Calu3 (cell line): ENCODE data around the gene WFIKKN1. TPM values are rescaled to one million over a fixed set of nuclear protein-coding genes. Genes with fewer than 3 reads are reported as not detected.

ENCODE experiments used
- BruUV-seq: library from RNA; stranded (reverse); fragments of 400-500 nt; replicated peaks from 2 replicates; lab custom pipeline; 2021; lab: Mats Ljungman, UMichigan
- CTCF ChIA-PET: fragments of 300-600 bp; sonication (Branson Sonifier 250); formaldehyde crosslinking; loops from one replicate; lab custom pipeline; 2022; ENCODE audit warnings: antibody characterized with exemption; lab: Charles Lee
- DNase-seq: peaks from one replicate; pipeline ENCODE4 v3.0.0; 2022
- H3K27ac Mint-ChIP-seq: one replicate; pipeline ENCODE4 v1.8.0; 2022; ENCODE audit warnings: mixed read lengths; ENCODE audit not compliant: unreplicated experiment
- H3K27me3 Mint-ChIP-seq: one replicate; pipeline ENCODE4 v1.8.0; 2022; ENCODE audit warnings: mixed read lengths; ENCODE audit not compliant: unreplicated experiment
- H3K36me3 Mint-ChIP-seq: one replicate; pipeline ENCODE4 v1.8.0; 2022; ENCODE audit warnings: mild to moderate bottlenecking, moderate library complexity, mixed read lengths; ENCODE audit not compliant: insufficient read depth, unreplicated experiment
- H3K4me1 Mint-ChIP-seq: one replicate; pipeline ENCODE4 v1.8.0; 2022; ENCODE audit warnings: mild to moderate bottlenecking, low read depth, mixed read lengths; ENCODE audit not compliant: unreplicated experiment
- H3K4me3 Mint-ChIP-seq: one replicate; pipeline ENCODE4 v1.8.0; 2022; ENCODE audit warnings: mild to moderate bottlenecking, low read depth, moderate library complexity, mixed read lengths; ENCODE audit not compliant: unreplicated experiment
- H3K9me3 Mint-ChIP-seq: one replicate; pipeline ENCODE4 v1.8.0; 2022; ENCODE audit warnings: low read depth, mixed read lengths; ENCODE audit not compliant: unreplicated experiment
- CTCF ChIP-seq: fragments of 200-600 bp; IDR thresholded peaks from one replicate; pipeline ENCODE4 v1.8.0; 2022; ENCODE audit warnings: antibody characterized with exemption; ENCODE audit not compliant: unreplicated experiment
- intact Hi-C: fragments of 100-400 bp; cut with micrococcal nuclease; formaldehyde crosslinking; loops from one replicate; pipeline ENCODE4 v1.10.0; 2022; ENCODE audit not compliant: unreplicated experiment
- total RNA-seq: library from RNA; stranded (reverse); gene quantifications from 2 replicates; pipeline ENCODE4 v1.2.3, GENCODE V29; 2022

WFIKKN1 gene
- total RNA-seq, 1 experiment from 2014 or later, result 0.90 TPM

- no peak for TF ChIP-seq CTCF
- DNase-seq, result no peak
- Mint-ChIP-seq H3K27me3 (no peaks in the 10 kb centered on the region), H3K36me3 (peaks cover 32% of the 10 kb centered on the region), H3K4me3 (no peak overlapping the region), H3K4me1 (no peaks in the 10 kb centered on the region), H3K27ac (no peak overlapping the region), H3K9me3 (no peaks in the 10 kb centered on the region)
- no TSS peak for BruUV-seq
- intact Hi-C loops, result no loop called here
- CTCF ChIA-PET, result no interaction called here
These were observed 29.8 kb downstream of the WFIKKN1 start for GRCh38 chr16:660459-661183.

- no peaks in the 10 kb centered on the region for H3K27me3 Mint-ChIP-seq
- intact Hi-C loops, result no loop called here
- DNase-seq, result no peak
- no peaks in the 10 kb centered on the region for H3K4me1 Mint-ChIP-seq
- CTCF ChIA-PET, result no interaction called here
- no peak overlapping the region for H3K4me3 Mint-ChIP-seq
- no peaks in the 10 kb centered on the region for H3K9me3 Mint-ChIP-seq
- TF ChIP-seq CTCF, result no peak
- BruUV-seq, result no TSS peak
- no peak overlapping the region for H3K27ac Mint-ChIP-seq
- peaks cover 32% of the 10 kb centered on the region for H3K36me3 Mint-ChIP-seq
These were observed 30.5 kb downstream of the WFIKKN1 start for GRCh38 chr16:661184-661821.

- Mint-ChIP-seq H3K36me3 (peaks cover 28% of the 10 kb centered on the region), H3K4me3 (no peak overlapping the region), H3K9me3 (no peaks in the 10 kb centered on the region), H3K27ac (no peak overlapping the region), H3K4me1 (no peaks in the 10 kb centered on the region), H3K27me3 (no peaks in the 10 kb centered on the region)
- TF ChIP-seq CTCF, result no peak
- intact Hi-C loops, result no loop called here
- DNase-seq, result no peak
- CTCF ChIA-PET, result interaction anchor here (0.7 kb wide), 1 partner anchor 13 kb away, joined by 3 read pairs; the partner anchor contains the start of gene WDR90
- BruUV-seq, result no TSS peak
These were observed 31.3 kb downstream of the WFIKKN1 start for GRCh38 chr16:662095-662494.

GRCh38 chr16:662597-662996 is 31.8 kb downstream of the WFIKKN1 start:
- BruUV-seq, result no TSS peak
- intact Hi-C loops, result no loop called here
- TF ChIP-seq CTCF, result no peak
- Mint-ChIP-seq H3K9me3 (no peaks in the 10 kb centered on the region), H3K36me3 (peaks cover 30% of the 10 kb centered on the region), H3K4me1 (no peaks in the 10 kb centered on the region), H3K27ac (no peak overlapping the region), H3K4me3 (no peak overlapping the region), H3K27me3 (no peaks in the 10 kb centered on the region)
- CTCF ChIA-PET, result interaction anchor here (0.7 kb wide), 1 partner anchor 13 kb away, joined by 3 read pairs; the partner anchor contains the start of gene WDR90
- DNase-seq, result no peak
